ENCODE measurements around the gene MARCO. TPM values are rescaled to one million over a fixed set of nuclear protein-coding genes. Genes with fewer than 3 reads are reported as not detected.

Gene MARCO
- total and polyA plus RNA-seq, 3 donors from 2014 or later, result 0.55 to 16.0 (median 0.74) TPM

GRCh38 chr2:118914721-118915453, 27.1 kb upstream of the MARCO start:
- Histone ChIP-seq H3K4me1 (no peaks in the 10 kb centered on the region), H3K36me3 (ENCODE audit: low read depth, missing control alignments) (no peaks in the 10 kb centered on the region), H3K27ac (no peak overlapping the region), H3K27me3 (no peaks in the 10 kb centered on the region), H3K9me3 (no peaks in the 10 kb centered on the region), H3K4me3 (no peak overlapping the region)
- TF ChIP-seq POLR2A (IDR thresholded peaks at IDR 0.05), result no peak
- TF ChIP-seq CTCF (IDR thresholded peaks at IDR 0.05), result no peak
- intact Hi-C loops (cut with DNase I; ENCODE audit: low total_unique reads), result no loop called here
- DNase-seq, result no peak
- 77 to 85% methylated on average over 9 of the region's 9 CpGs for WGBS, 2 donors

GRCh38 chr2:118918017-118918416, 24.0 kb upstream of the MARCO start:
- Histone ChIP-seq H3K27me3 (no peaks in the 10 kb centered on the region), H3K9me3 (no peaks in the 10 kb centered on the region), H3K4me3 (no peak overlapping the region), H3K27ac (no peak overlapping the region), H3K36me3 (ENCODE audit: low read depth, missing control alignments) (no peaks in the 10 kb centered on the region), H3K4me1 (no peaks in the 10 kb centered on the region)
- TF ChIP-seq POLR2A (IDR thresholded peaks at IDR 0.05) (no peak), CTCF (IDR thresholded peaks at IDR 0.05) (no peak)
- WGBS, 2 donors, result 80% methylated on average over 1 of the region's 1 CpG
- DNase-seq, result no peak
- intact Hi-C loops (cut with DNase I; ENCODE audit: low total_unique reads), result no loop called here

GRCh38 chr2:118921646-118922045, 20.3 kb upstream of the MARCO start:
- no peak overlapping the region for H3K27ac ChIP-seq
- no peak for DNase-seq
- H3K27me3 ChIP-seq, result no peaks in the 10 kb centered on the region
- 79 to 86% methylated on average over 7 of the region's 7 CpGs for WGBS, 2 donors
- H3K4me3 ChIP-seq, result no peak overlapping the region
- no peak for TF ChIP-seq CTCF (IDR thresholded peaks at IDR 0.05)
- no peak for TF ChIP-seq POLR2A (IDR thresholded peaks at IDR 0.05)
- no peaks in the 10 kb centered on the region for H3K9me3 ChIP-seq
- intact Hi-C loops (cut with DNase I; ENCODE audit: low total_unique reads), result no loop called here
- H3K36me3 ChIP-seq (ENCODE audit: low read depth, missing control alignments), result no peaks in the 10 kb centered on the region
- no peaks in the 10 kb centered on the region for H3K4me1 ChIP-seq

- Histone ChIP-seq H3K36me3 (ENCODE audit: low read depth, missing control alignments) (no peaks in the 10 kb centered on the region), H3K9me3 (no peaks in the 10 kb centered on the region), H3K27me3 (no peaks in the 10 kb centered on the region), H3K4me1 (no peaks in the 10 kb centered on the region), H3K4me3 (no peak overlapping the region), H3K27ac (no peak overlapping the region)
- WGBS, 2 donors, result 84 to 89% methylated on average over 2 of the region's 2 CpGs
- intact Hi-C loops (cut with DNase I; ENCODE audit: low total_unique reads), result no loop called here
- DNase-seq, result no peak
- TF ChIP-seq CTCF (IDR thresholded peaks at IDR 0.05), result no peak
Measured at GRCh38 chr2:118922254-118922653, 19.7 kb upstream of the MARCO start.

- H3K4me3 ChIP-seq, result no peak overlapping the region
- TF ChIP-seq CTCF (IDR thresholded peaks at IDR 0.05) (no peak), POLR2A (IDR thresholded peaks at IDR 0.05) (no peak)
- no peaks in the 10 kb centered on the region for H3K4me1 ChIP-seq
- H3K9me3 ChIP-seq, result no peaks in the 10 kb centered on the region
- no peaks in the 10 kb centered on the region for H3K36me3 ChIP-seq (ENCODE audit: low read depth, missing control alignments)
- WGBS, 2 donors, result 36 to 67% methylated on average over 1 of the region's 1 CpG
- H3K27me3 ChIP-seq, result no peaks in the 10 kb centered on the region
- H3K27ac ChIP-seq, result no peak overlapping the region
- intact Hi-C loops (cut with DNase I; ENCODE audit: low total_unique reads), result no loop called here
- no peak for DNase-seq
Measured at GRCh38 chr2:118923371-118923770, 18.6 kb upstream of the MARCO start.
